KBM-7 (cell line): ENCODE results near the gene ZNF248.
"Not testable (repeated sequence)": the region's sequence is repeated elsewhere in the genome, so short reads cannot be mapped to it uniquely, and the experiment has no call there.

Source experiments
- DNase-seq: peaks from one replicate; pipeline ENCODE4 v3.0.0-alpha.2; 2015
- in situ Hi-C: fragments of 300-500 bp; cut with MboI; formaldehyde crosslinking; loops from 2 replicates; pipeline ENCODE4 v1.14.3; 2020; ENCODE audit warnings: low sequenced_read_pairs, low pct_unique_long_range_greater_than_20kb, mixed read lengths

The ZNF248 gene

GRCh38 chr10:37754538-37755323 lies 102.7 kb downstream of the ZNF248 start:
- peak; percentile 56 for DNase-seq
- in situ Hi-C loops: no loop called here

- no peak for DNase-seq
- in situ Hi-C loops: no loop called here
Observed at GRCh38 chr10:37752334-37752875, 105.0 kb downstream of the ZNF248 start.

GRCh38 chr10:37748170-37748569 lies 109.2 kb downstream of the ZNF248 start:
- in situ Hi-C loops: no loop called here
- no peak for DNase-seq

GRCh38 chr10:37747081-37747480 lies 110.3 kb downstream of the ZNF248 start:
- DNase-seq: no peak
- in situ Hi-C loops: no loop called here

DNA sequence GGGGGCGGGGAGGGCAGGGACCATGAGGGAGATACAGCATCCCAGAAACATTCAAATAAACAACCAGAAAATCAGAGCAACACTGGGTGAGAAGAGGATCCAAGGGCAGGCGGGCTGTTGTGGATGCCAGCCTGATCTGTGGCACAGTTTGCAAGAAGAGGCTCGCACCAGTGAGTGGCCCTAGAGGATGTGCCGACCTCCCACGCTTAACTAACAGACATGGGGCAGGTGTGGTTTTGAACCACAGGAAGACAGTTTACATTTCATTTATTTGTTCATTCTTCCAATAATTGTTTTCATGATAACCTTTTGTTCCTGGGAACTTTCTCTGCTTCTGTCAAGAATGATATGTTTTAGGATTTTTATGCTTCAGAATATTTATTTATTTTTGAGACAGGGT lies 115.6 kb downstream of the ZNF248 start:
- no peak for DNase-seq
- in situ Hi-C loops: no loop called here

GRCh38 chr10:37739181-37739580 lies 118.2 kb downstream of the ZNF248 start:
- DNase-seq: no peak
- in situ Hi-C loops: no loop called here

GRCh38 chr10:37738241-37738640 lies 119.2 kb downstream of the ZNF248 start:
- DNase-seq, in situ Hi-C loops: not testable (repeated sequence)

GRCh38 chr10:37737336-37737735 lies 120.1 kb downstream of the ZNF248 start:
- DNase-seq: no peak
- in situ Hi-C loops: no loop called here

DNA sequence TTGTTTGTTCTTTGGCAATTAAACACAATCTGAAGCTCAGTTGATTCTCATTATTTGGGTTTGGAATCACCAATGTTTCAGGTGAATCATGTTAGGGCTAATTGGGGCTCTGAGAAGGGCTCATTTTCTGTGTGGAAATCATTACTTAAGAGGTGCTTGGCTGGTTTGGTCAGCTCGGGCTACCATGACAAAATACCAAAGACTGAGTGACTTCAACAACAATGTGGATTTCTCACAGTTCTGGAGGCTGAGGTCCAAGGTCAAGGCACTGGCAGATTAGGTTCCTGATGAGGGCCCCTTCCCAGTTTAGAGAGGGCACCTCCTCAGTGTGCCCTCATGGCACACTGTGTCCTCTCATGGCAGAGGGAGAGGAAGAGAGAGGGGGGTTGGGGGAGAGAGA lies 121.3 kb downstream of the ZNF248 start:
- DNase-seq: no peak
- in situ Hi-C loops: no loop called here

GRCh38 chr10:37734971-37735370 lies 122.4 kb downstream of the ZNF248 start:
- no peak for DNase-seq
- in situ Hi-C loops: no loop called here
